SKM-1 (cell line): ENCODE results near the gene SPOCK3.

ENCODE experiments used
- DNase-seq: peaks from one replicate; lab custom pipeline; 2025; ENCODE audit not compliant: unreplicated experiment; lab: John Stamatoyannopoulos, UW

SPOCK3 gene

GRCh38 chr4:166688835-166689234 is 545.5 kb downstream of the SPOCK3 start:
- no peak for DNase-seq

GRCh38 chr4:166687828-166688227 is 546.5 kb downstream of the SPOCK3 start:
- no peak for DNase-seq
